NB4 (cell line): ENCODE measurements around the gene RGS19.

Experiments used
- CTCF ChIP-seq: IDR thresholded peaks from one replicate; pipeline ENCODE4 v1.5.1; 2012; ENCODE audit warnings: low read depth, low read length
- POLR2A ChIP-seq: IDR thresholded peaks from 2 replicates; pipeline ENCODE4 v1.6.1; 2011; ENCODE audit warnings: mild to moderate bottlenecking; ENCODE audit not compliant: insufficient read length; ENCODE audit errors: extremely low read depth

GRCh38 chr20:64038224-64038564 is 41.1 kb downstream of the RGS19 start:
- TF ChIP-seq CTCF (no peak), POLR2A (no peak)
